Osteoblast (primary cell): Measurements from ENCODE around the gene CCSER1. TPM values are rescaled to one million over a fixed set of nuclear protein-coding genes. Genes with fewer than 3 reads are reported as not detected.
A peak's percentile ranks its signal among the peaks of the same experiment; 100 is the strongest.
"Not testable (repeated sequence)": the region's sequence is repeated elsewhere in the genome, so short reads cannot be mapped to it uniquely, and the experiment has no call there.

ENCODE experiments used
- DNase-seq: peaks from one replicate; pipeline ENCODE4 v3.0.0; 2011; ENCODE audit warnings: low spot score, mixed read lengths; ENCODE audit not compliant: insufficient read length; ENCODE audit errors: missing footprints
- H2AFZ ChIP-seq: 2 replicates; pipeline ENCODE4 v1.6.0; 2011; ENCODE audit warnings: mild to moderate bottlenecking, low read length
- H3K27ac ChIP-seq: 2 replicates; pipeline ENCODE4 v1.5.1; 2011; ENCODE audit warnings: mild to moderate bottlenecking, low read depth, low read length, moderate library complexity
- H3K27me3 ChIP-seq: 2 replicates; pipeline ENCODE4 v1.6.0; 2012; ENCODE audit warnings: mild to moderate bottlenecking, control low read depth, inconsistent platforms, low read length, moderate library complexity; ENCODE audit not compliant: insufficient read depth
- H3K36me3 ChIP-seq: 2 replicates; pipeline ENCODE4 v1.5.1; 2011; ENCODE audit warnings: mild to moderate bottlenecking, low read length, control low read depth, moderate library complexity; ENCODE audit not compliant: insufficient read depth
- H3K4me1 ChIP-seq: 2 replicates; pipeline ENCODE4 v1.5.1; 2011; ENCODE audit warnings: mild to moderate bottlenecking, low read length, control low read depth, moderate library complexity; ENCODE audit not compliant: insufficient read depth
- H3K4me2 ChIP-seq: 2 replicates; pipeline ENCODE4 v1.6.0; 2011; ENCODE audit warnings: mild to moderate bottlenecking, low read length; ENCODE audit not compliant: insufficient read depth
- H3K4me3 ChIP-seq: fragments of 200-600 bp; sonication (generic); 3 replicates; pipeline ENCODE4 v1.5.1; 2012; ENCODE audit warnings: mild to moderate bottlenecking, low read length, inconsistent platforms; ENCODE audit not compliant: insufficient read depth
- H3K79me2 ChIP-seq: 2 replicates; pipeline ENCODE4 v1.6.0; 2012; ENCODE audit warnings: mild to moderate bottlenecking, low read length, control low read depth, inconsistent platforms; ENCODE audit not compliant: insufficient read depth
- H3K9me3 ChIP-seq: 2 replicates; pipeline ENCODE4 v1.5.1; 2011; ENCODE audit warnings: low read depth, low read length, control low read depth
- H4K20me1 ChIP-seq: 2 replicates; pipeline ENCODE4 v1.6.0; 2012; ENCODE audit warnings: mild to moderate bottlenecking, low read length, control low read depth; ENCODE audit not compliant: insufficient read depth
- CTCF ChIP-seq: IDR thresholded peaks from 2 replicates; pipeline ENCODE4 v1.5.1; 2011; ENCODE audit warnings: mild to moderate bottlenecking, low read depth, low read length, moderate library complexity; ENCODE audit errors: extremely low read depth
- total RNA-seq: library from RNA; depleted of rRNA; stranded (reverse); fragments of >200 nt; gene quantifications from 2 replicates; pipeline ENCODE4 v1.2.3, GENCODE V29; 2012

The CCSER1 gene
- total RNA-seq, 1 donor, result under 0.01 TPM

- no peaks in the 10 kb centered on the region for H3K4me1 ChIP-seq
- H3K9me3 ChIP-seq, result no peaks in the 10 kb centered on the region
- H3K27ac ChIP-seq, result no peak overlapping the region
- H3K4me2 ChIP-seq, result no peak overlapping the region
- H3K36me3 ChIP-seq, result no peaks in the 10 kb centered on the region
- H3K4me3 ChIP-seq, result no peak overlapping the region
- no peak for TF ChIP-seq CTCF
- DNase-seq, result peak; percentile 5
- no peaks in the 10 kb centered on the region for H4K20me1 ChIP-seq
- no peaks in the 10 kb centered on the region for H3K27me3 ChIP-seq
- no peak overlapping the region for H2AFZ ChIP-seq
- H3K79me2 ChIP-seq, result no peaks in the 10 kb centered on the region
Measured at GRCh38 chr4:91258326-91258725, 1131.1 kb downstream of the CCSER1 start.

- Histone ChIP-seq H3K36me3 (no peaks in the 10 kb centered on the region), H2AFZ (no peak overlapping the region), H3K79me2 (no peaks in the 10 kb centered on the region), H3K4me2 (no peak overlapping the region), H3K4me1 (no peaks in the 10 kb centered on the region), H4K20me1 (no peaks in the 10 kb centered on the region), H3K9me3 (no peaks in the 10 kb centered on the region), H3K4me3 (no peak overlapping the region), H3K27me3 (no peaks in the 10 kb centered on the region), H3K27ac (no peak overlapping the region)
- DNase-seq, result no peak
- no peak for TF ChIP-seq CTCF
Measured at GRCh38 chr4:91267543-91267942, 1140.3 kb downstream of the CCSER1 start.

- not testable (repeated sequence) for H3K36me3 ChIP-seq, H3K4me3 ChIP-seq, H3K79me2 ChIP-seq, H2AFZ ChIP-seq, H3K4me1 ChIP-seq, H3K4me2 ChIP-seq, H4K20me1 ChIP-seq, H3K27me3 ChIP-seq, H3K9me3 ChIP-seq, DNase-seq, H3K27ac ChIP-seq
Measured at GRCh38 chr4:91268481-91268880, 1141.3 kb downstream of the CCSER1 start.

GRCh38 chr4:91268913-91269312 lies 1141.7 kb downstream of the CCSER1 start:
- no peak overlapping the region for H3K27ac ChIP-seq
- H3K4me2 ChIP-seq, result no peak overlapping the region
- TF ChIP-seq CTCF, result no peak
- H3K79me2 ChIP-seq, result no peaks in the 10 kb centered on the region
- H3K36me3 ChIP-seq, result no peaks in the 10 kb centered on the region
- no peaks in the 10 kb centered on the region for H3K4me1 ChIP-seq
- no peaks in the 10 kb centered on the region for H3K9me3 ChIP-seq
- no peak for DNase-seq
- no peak overlapping the region for H3K4me3 ChIP-seq
- H4K20me1 ChIP-seq, result no peaks in the 10 kb centered on the region
- no peak overlapping the region for H2AFZ ChIP-seq
- no peaks in the 10 kb centered on the region for H3K27me3 ChIP-seq
